Fibroblast of lung (primary cell): Measurements from ENCODE around the gene VTI1A.

Experiments
- EZH2 ChIP-seq: IDR thresholded peaks from 2 replicates; pipeline ENCODE4 v1.5.1; 2012; ENCODE audit warnings: low read length, control low read depth, mild to moderate bottlenecking; ENCODE audit errors: missing control alignments
- TF ChIP-seq, protein P1 (sequence below), 2 donors: IDR thresholded peaks in 1 of 2; conservative IDR thresholded peaks in 1 of 2; 1 replicate in 1 of 2; 2 replicates in 1 of 2; pipeline ENCODE4 v1.5.1; 2011 to 2012; ENCODE audit warnings: low read length in 2 of 2, control low read depth in 1 of 2, inconsistent platforms in 1 of 2, low read depth in 1 of 2, mild to moderate bottlenecking in 1 of 2

DNA sequence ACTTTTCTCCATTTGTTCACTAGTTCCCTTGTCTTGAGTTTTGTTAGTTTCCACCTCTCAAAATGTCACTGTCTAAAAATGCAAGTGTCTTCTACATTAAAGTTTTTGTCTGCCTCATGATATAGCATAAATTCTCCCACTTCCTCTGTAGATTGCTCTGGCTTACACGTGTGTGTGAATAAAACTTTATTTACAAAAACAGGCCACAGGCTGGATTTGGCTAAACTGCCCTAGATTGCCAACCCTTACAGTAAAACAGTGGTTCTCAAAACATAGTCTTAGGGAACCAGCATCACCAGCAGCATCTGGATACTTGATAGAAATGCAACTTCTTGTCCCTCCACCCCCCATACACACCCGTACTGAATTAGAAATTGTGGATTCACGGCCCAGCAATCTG lies 207.8 kb downstream of the VTI1A start:
- TF ChIP-seq, protein P1, sequence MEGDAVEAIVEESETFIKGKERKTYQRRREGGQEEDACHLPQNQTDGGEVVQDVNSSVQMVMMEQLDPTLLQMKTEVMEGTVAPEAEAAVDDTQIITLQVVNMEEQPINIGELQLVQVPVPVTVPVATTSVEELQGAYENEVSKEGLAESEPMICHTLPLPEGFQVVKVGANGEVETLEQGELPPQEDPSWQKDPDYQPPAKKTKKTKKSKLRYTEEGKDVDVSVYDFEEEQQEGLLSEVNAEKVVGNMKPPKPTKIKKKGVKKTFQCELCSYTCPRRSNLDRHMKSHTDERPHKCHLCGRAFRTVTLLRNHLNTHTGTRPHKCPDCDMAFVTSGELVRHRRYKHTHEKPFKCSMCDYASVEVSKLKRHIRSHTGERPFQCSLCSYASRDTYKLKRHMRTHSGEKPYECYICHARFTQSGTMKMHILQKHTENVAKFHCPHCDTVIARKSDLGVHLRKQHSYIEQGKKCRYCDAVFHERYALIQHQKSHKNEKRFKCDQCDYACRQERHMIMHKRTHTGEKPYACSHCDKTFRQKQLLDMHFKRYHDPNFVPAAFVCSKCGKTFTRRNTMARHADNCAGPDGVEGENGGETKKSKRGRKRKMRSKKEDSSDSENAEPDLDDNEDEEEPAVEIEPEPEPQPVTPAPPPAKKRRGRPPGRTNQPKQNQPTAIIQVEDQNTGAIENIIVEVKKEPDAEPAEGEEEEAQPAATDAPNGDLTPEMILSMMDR (conservative IDR thresholded peaks at IDR 0.05 in 1 of 2, IDR thresholded peaks at IDR 0.05 in 1 of 2; ENCODE audit: low read depth in 1 of 2, low read length in 2 of 2), result no peak
- no peak for TF ChIP-seq EZH2
